Smooth muscle cell (in vitro differentiated cells): ENCODE results near the gene MB21D2. TPM values are rescaled to one million over a fixed set of nuclear protein-coding genes. Genes with fewer than 3 reads are reported as not detected.

Experiments
- DNase-seq: peaks from one replicate; lab custom pipeline; 2025; ENCODE audit not compliant: unreplicated experiment; lab: John Stamatoyannopoulos, UW
- H2AFZ ChIP-seq: fragments of 200-600 bp; sonication (generic); 2 replicates; pipeline ENCODE4 v1.6.0; 2016; ENCODE audit warnings: antibody characterized with exemption, low read depth, mild to moderate bottlenecking
- H3F3A ChIP-seq: fragments of 200-600 bp; sonication (generic); 2 replicates; pipeline ENCODE4 v1.6.0; 2017; ENCODE audit warnings: antibody characterized with exemption, low read depth
- H3K27ac ChIP-seq: fragments of 200-600 bp; sonication (generic); 2 replicates; pipeline ENCODE4 v1.5.1; 2016; ENCODE audit warnings: low read depth, mild to moderate bottlenecking
- H3K27me3 ChIP-seq: fragments of 200-600 bp; sonication (generic); 2 replicates; pipeline ENCODE4 v1.6.1; 2016; ENCODE audit warnings: low read depth, mild to moderate bottlenecking
- H3K36me3 ChIP-seq: fragments of 200-600 bp; sonication (generic); 2 replicates; pipeline ENCODE4 v1.5.1; 2016; ENCODE audit warnings: low read depth
- H3K4me1 ChIP-seq: fragments of 200-600 bp; sonication (generic); 2 replicates; pipeline ENCODE4 v1.5.1; 2016; ENCODE audit warnings: low read depth
- H3K4me2 ChIP-seq: fragments of 200-600 bp; sonication (generic); 2 replicates; pipeline ENCODE4 v1.6.0; 2016; ENCODE audit warnings: mild to moderate bottlenecking
- H3K4me3 ChIP-seq: fragments of 200-600 bp; sonication (generic); 2 replicates; pipeline ENCODE4 v1.5.1; 2016; ENCODE audit warnings: mild to moderate bottlenecking
- H3K79me2 ChIP-seq: fragments of 200-600 bp; sonication (generic); 2 replicates; pipeline ENCODE4 v1.6.0; 2016; ENCODE audit warnings: low read depth, mild to moderate bottlenecking
- H3K9ac ChIP-seq: fragments of 200-600 bp; sonication (generic); 2 replicates; pipeline ENCODE4 v1.6.0; 2016; ENCODE audit warnings: low read depth
- H3K9me3 ChIP-seq: fragments of 200-600 bp; sonication (generic); replicated peaks from 2 replicates; pipeline ENCODE4 v1.5.1; 2016; ENCODE audit warnings: low read depth
- H4K20me1 ChIP-seq: fragments of 200-600 bp; sonication (generic); 2 replicates; pipeline ENCODE4 v1.6.0; 2016; ENCODE audit warnings: low read depth
- CTCF ChIP-seq: fragments of 200-600 bp; sonication (generic); IDR thresholded peaks from 2 replicates; pipeline ENCODE4 v1.5.1; 2017; ENCODE audit warnings: borderline replicate concordance, mild to moderate bottlenecking, antibody characterized with exemption; ENCODE audit not compliant: insufficient read depth, poor library complexity, severe bottlenecking
- WGBS: methylation state at CpG from one replicate; pipeline ENCODE4 v1.1.7; 2016; ENCODE audit warnings: low lambda C conversion rate; 5-methylcytosine and 5-hydroxymethylcytosine counted together
- polyA plus RNA-seq: library from polyadenylated mRNA; unstranded; fragments of >200 nt; fragmentation: Nextera tagmentation; extraction: Ambion mirVana; gene quantifications from 2 replicates; pipeline ENCODE4 v1.2.1, GENCODE V29; 2016
- total RNA-seq: library from RNA; depleted of rRNA; stranded (reverse); fragments of >200 nt; gene quantifications from 2 replicates; pipeline ENCODE4 v1.2.3, GENCODE V29; 2014

MB21D2 gene
- total and polyA plus RNA-seq, 2 experiments from 2014 or later, result 5.2 to 17.1 TPM

GRCh38 chr3:192860454-192860853 is 57.2 kb downstream of the MB21D2 start:
- H3K9me3 ChIP-seq, result no peaks in the 10 kb centered on the region
- H3F3A ChIP-seq, result no peaks in the 10 kb centered on the region
- H2AFZ ChIP-seq, result no peak overlapping the region
- H3K79me2 ChIP-seq, result peaks cover 46% of the 10 kb centered on the region
- peaks cover 14% of the 10 kb centered on the region for H4K20me1 ChIP-seq
- no peak for DNase-seq
- H3K4me1 ChIP-seq, result no peaks in the 10 kb centered on the region
- no peaks in the 10 kb centered on the region for H3K36me3 ChIP-seq
- H3K27ac ChIP-seq, result no peak overlapping the region
- no peak overlapping the region for H3K4me2 ChIP-seq
- H3K9ac ChIP-seq, result no peak overlapping the region
- 88% methylated on average over 2 of the region's 2 CpGs for WGBS
- H3K27me3 ChIP-seq, result no peaks in the 10 kb centered on the region
- TF ChIP-seq CTCF, result no peak
- no peak overlapping the region for H3K4me3 ChIP-seq

GRCh38 chr3:192858849-192859585 is 58.6 kb downstream of the MB21D2 start:
- no peak for TF ChIP-seq CTCF
- Histone ChIP-seq H3K9ac (no peak overlapping the region), H2AFZ (no peak overlapping the region), H3K27ac (no peak overlapping the region), H3F3A (no peaks in the 10 kb centered on the region), H3K4me1 (no peaks in the 10 kb centered on the region), H3K9me3 (no peaks in the 10 kb centered on the region), H3K36me3 (no peaks in the 10 kb centered on the region), H3K4me2 (no peak overlapping the region), H3K79me2 (peaks cover 59% of the 10 kb centered on the region), H3K4me3 (no peak overlapping the region), H3K27me3 (no peaks in the 10 kb centered on the region), H4K20me1 (peaks cover 14% of the 10 kb centered on the region)
- 80% methylated on average over 9 of the region's 9 CpGs for WGBS
- DNase-seq, result no peak

GRCh38 chr3:192857260-192857661 is 60.4 kb downstream of the MB21D2 start:
- Histone ChIP-seq H3K79me2 (peaks cover 74% of the 10 kb centered on the region), H4K20me1 (peaks cover 14% of the 10 kb centered on the region)

More at GRCh38 chr3:192857260-192857661, 60.4 kb downstream of the MB21D2 start:
- WGBS, result 80% methylated on average over 7 of the region's 7 CpGs
- Histone ChIP-seq H3K4me3 (no peak overlapping the region), H3K4me2 (no peak overlapping the region), H3K36me3 (no peaks in the 10 kb centered on the region), H3K4me1 (no peaks in the 10 kb centered on the region), H3K27ac (no peak overlapping the region), H3K9me3 (no peaks in the 10 kb centered on the region), H2AFZ (no peak overlapping the region), H3F3A (no peaks in the 10 kb centered on the region), H3K9ac (no peak overlapping the region), H3K27me3 (no peaks in the 10 kb centered on the region)
- DNase-seq, result no peak
- no peak for TF ChIP-seq CTCF
